Thymus (tissue), 11 donors: ENCODE results near the gene KRT23. TPM values are rescaled to one million over a fixed set of nuclear protein-coding genes. Genes with fewer than 3 reads are reported as not detected.

ENCODE experiments used
- DNase-seq, 9 donors: peaks; one replicate each; pipeline ENCODE4 v3.0.0-alpha.2; 2013; ENCODE audit warnings: low spot score in 9 of 9, low read depth in 6 of 9, missing footprints in 1 of 9
- H3K27ac ChIP-seq, 2 donors: one replicate each; pipeline ENCODE4 v1.5.1; 2013; ENCODE audit warnings: control low read depth in 1 of 2, low read depth in 1 of 2, low read length in 1 of 2, mild to moderate bottlenecking in 1 of 2, moderate library complexity in 1 of 2
- H3K27me3 ChIP-seq, 2 donors: one replicate each; pipeline ENCODE4 v1.5.1; 2013; ENCODE audit warnings: low read length in 1 of 2; ENCODE audit not compliant: control insufficient read depth in 2 of 2, insufficient read depth in 1 of 2
- H3K36me3 ChIP-seq, 2 donors: one replicate each; pipeline ENCODE4 v1.5.1; 2013; ENCODE audit warnings: low read length in 1 of 2, mild to moderate bottlenecking in 1 of 2, moderate library complexity in 1 of 2; ENCODE audit not compliant: control insufficient read depth in 2 of 2, insufficient read depth in 2 of 2
- H3K4me1 ChIP-seq, 2 donors: one replicate each; pipeline ENCODE4 v1.5.1; 2013; ENCODE audit warnings: low read length in 2 of 2; ENCODE audit not compliant: control insufficient read depth in 2 of 2, insufficient read depth in 2 of 2
- H3K4me3 ChIP-seq, 2 donors: one replicate each; pipeline ENCODE4 v1.5.1; 2013; ENCODE audit warnings: low read length in 2 of 2, control low read depth in 1 of 2, mild to moderate bottlenecking in 1 of 2
- H3K9me3 ChIP-seq, 2 donors: one replicate each; pipeline ENCODE4 v1.5.1; 2013; ENCODE audit warnings: low read length in 1 of 2, mild to moderate bottlenecking in 1 of 2; ENCODE audit not compliant: control insufficient read depth in 2 of 2, insufficient read depth in 1 of 2
- WGBS: extraction: QIAGEN DNeasy Blood & Tissue Kit; methylation state at CpG from one replicate; pipeline ENCODE4 v1.1.7; 2013; 5-methylcytosine and 5-hydroxymethylcytosine counted together
- polyA plus RNA-seq: library from polyadenylated mRNA; stranded (reverse); fragments of 200-250 nt; gene quantifications from one replicate; pipeline ENCODE4 v1.2.3, GENCODE V29; 2013
- total RNA-seq: library from RNA; stranded (reverse); fragments of 120-200 nt; gene quantifications from one replicate; pipeline ENCODE4 v1.2.4, GENCODE V29; 2013
- donor health status: healthy.

Gene KRT23
- total and polyA plus RNA-seq, 2 donors = 1.5 to 30.7 TPM

DNA sequence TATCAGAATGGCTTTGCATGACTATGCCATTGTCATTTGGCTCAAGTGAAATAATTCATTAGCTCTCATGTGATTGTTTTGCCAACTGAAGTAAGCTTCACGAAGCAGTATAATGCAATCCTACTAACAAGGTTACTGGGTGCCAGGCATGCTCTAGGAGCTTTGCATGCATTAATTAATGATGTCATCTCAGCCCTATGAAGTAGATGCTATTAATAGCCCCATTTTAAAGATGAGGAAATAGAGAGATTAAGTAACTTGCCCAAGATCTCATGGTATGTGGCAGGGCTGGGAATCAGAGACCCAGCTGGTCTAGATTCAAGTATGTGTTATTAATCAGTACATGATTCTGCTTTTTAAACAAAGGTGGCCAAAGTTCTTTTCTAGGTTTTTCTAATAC lies 15.2 kb upstream of the KRT23 start:
- Histone ChIP-seq H3K9me3 (no peaks in the 10 kb centered on the region), H3K27me3 (peaks cover 0 to 3% of the 10 kb centered on the region in 2 donors), H3K27ac (no peak overlapping the region), H3K36me3 (no peaks in the 10 kb centered on the region), H3K4me3 (no peak overlapping the region), H3K4me1 (no peaks in the 10 kb centered on the region)
- DNase-seq = no peak
- WGBS = 79% methylated on average over 1 of the region's 1 CpG

DNA sequence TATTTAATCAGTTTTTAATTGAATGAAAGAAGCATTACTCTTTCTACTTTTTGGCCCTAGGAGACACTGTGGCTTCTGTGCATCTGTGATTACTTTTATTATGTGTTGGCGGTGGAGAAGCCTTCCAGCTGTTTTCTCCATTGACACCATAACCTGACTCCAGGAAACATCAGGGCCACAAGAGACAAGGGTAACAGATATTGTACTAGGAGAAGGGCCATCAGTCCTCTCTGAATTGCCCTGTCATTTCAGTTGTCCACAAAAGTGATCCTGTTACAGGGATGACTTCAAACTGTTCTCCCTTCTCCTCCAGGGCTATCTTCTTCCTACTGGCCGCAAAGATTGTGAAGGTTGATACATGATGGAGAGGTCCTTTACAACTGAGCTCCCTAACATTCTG lies 14.7 kb upstream of the KRT23 start:
- Histone ChIP-seq H3K36me3 (no peaks in the 10 kb centered on the region), H3K9me3 (no peaks in the 10 kb centered on the region), H3K27ac (no peak overlapping the region), H3K4me3 (no peak overlapping the region), H3K4me1 (no peaks in the 10 kb centered on the region), H3K27me3 (peaks cover 0 to 3% of the 10 kb centered on the region in 2 donors)
- 98% methylated on average over 2 of the region's 2 CpGs for WGBS
- no peak for DNase-seq

DNA sequence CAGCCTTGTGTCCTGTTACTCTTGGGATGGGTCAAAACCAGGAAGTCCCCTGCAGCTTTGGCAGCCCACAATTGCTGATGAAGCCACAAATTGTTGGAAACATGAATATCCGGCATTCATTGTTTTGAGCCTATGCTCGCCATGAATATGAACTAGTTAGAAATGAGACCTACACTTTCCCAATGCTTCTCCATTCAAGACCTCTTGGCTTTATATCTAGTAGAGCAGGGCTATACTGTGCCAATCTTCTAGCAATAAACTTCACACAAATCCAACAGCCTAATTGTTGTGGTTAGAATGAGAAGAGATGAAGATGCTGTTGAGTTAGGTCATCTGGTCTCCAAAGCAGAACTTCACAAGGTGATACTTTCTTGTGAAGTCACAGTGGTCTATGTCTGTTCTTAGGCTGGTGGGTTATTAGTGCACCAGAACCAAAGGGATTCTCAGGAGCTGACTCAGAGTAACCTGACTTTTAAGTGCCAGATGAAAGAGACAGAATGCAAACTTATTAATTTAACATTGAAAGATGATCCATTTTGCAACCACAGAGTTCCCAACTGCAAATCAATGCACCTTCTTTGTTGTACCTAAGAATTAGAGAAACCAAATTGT lies 13.7 kb upstream of the KRT23 start:
- H3K4me1 ChIP-seq = no peaks in the 10 kb centered on the region
- H3K4me3 ChIP-seq = no peak overlapping the region
- no peak for DNase-seq
- no peaks in the 10 kb centered on the region for H3K9me3 ChIP-seq
- H3K27ac ChIP-seq = no peak overlapping the region
- WGBS = 97% methylated on average over 2 of the region's 2 CpGs
- peaks cover 0 to 5% of the 10 kb centered on the region in 2 donors for H3K27me3 ChIP-seq
- no peaks in the 10 kb centered on the region for H3K36me3 ChIP-seq

DNA sequence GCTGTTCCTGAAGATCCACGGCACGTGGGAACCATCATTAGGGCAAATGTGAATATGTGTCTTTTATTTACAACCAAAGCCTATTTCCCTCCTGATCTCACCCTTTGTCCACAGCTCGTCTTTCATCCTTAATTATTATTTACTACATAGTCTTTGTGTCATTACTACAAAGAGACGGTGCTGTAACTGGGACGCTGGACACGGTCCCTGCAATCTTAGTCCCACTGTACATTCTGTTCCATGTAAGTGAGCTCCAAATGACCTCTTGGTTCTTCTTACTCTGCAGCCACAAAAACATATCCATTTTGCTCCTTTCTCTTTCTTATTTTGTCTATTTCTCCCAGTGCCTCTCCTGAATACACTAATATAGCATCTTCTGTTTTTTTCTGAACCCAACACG lies 12.7 kb upstream of the KRT23 start:
- DNase-seq = no peak
- H3K4me3 ChIP-seq = no peak overlapping the region
- H3K27ac ChIP-seq = no peak overlapping the region
- H3K9me3 ChIP-seq = no peaks in the 10 kb centered on the region
- H3K36me3 ChIP-seq = no peaks in the 10 kb centered on the region
- 90% methylated on average over 7 of the region's 7 CpGs for WGBS
- H3K4me1 ChIP-seq = no peaks in the 10 kb centered on the region
- H3K27me3 ChIP-seq = peaks cover 0 to 5% of the 10 kb centered on the region in 2 donors

DNA sequence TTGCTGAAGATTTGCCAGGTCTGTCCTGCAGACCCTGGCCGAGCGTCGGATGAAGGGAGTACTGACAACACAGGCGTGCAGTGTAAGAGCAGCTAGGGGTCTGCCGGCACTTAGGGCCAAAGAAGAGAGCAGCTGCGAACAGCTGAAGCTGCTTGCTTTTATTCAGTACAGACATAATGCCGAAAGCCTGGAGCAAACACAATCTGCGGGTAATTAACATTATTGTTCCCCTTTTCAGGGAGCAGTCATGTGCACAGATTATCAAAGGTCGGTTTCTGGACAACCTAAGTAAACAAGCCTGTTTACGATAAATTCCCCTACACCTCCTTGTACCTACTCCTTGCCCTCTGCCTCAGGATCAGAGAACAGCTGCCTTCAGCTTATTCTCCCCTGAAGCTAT lies 12.0 kb upstream of the KRT23 start:
- DNase-seq = no peak
- WGBS = 58% methylated on average over 10 of the region's 10 CpGs

DNA sequence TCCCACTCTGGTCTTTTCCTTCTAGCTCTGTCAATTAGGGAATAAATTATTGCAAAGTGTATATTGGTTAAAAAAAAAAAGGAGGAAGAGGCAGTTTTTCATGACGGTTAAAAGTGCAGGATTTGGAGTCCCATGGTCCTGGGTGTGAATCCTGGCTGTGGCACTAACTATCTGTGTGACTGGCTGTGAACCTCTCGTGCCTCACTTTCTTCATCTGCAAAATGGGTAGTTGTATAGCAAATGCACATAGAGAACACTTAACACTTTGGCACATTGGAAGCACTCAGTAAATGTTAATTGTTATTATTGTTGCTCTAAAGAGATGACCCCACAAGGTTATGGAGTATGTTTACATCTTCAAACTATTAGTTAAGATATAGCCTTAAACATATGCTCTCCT lies 10.5 kb upstream of the KRT23 start:
- Histone ChIP-seq H3K27me3 (peaks cover 0 to 5% of the 10 kb centered on the region in 2 donors), H3K27ac (no peak overlapping the region), H3K4me1 (no peaks in the 10 kb centered on the region), H3K4me3 (no peak overlapping the region), H3K9me3 (no peaks in the 10 kb centered on the region), H3K36me3 (no peaks in the 10 kb centered on the region)
- no peak for DNase-seq
- WGBS = 83% methylated on average over 2 of the region's 2 CpGs

More for the DNA sequence above, 12.0 kb upstream of the KRT23 start:
- H3K27ac ChIP-seq = no peak overlapping the region
- H3K4me3 ChIP-seq = no peak overlapping the region
- no peaks in the 10 kb centered on the region for H3K9me3 ChIP-seq
- no peaks in the 10 kb centered on the region for H3K36me3 ChIP-seq
- peaks cover 0 to 5% of the 10 kb centered on the region in 2 donors for H3K27me3 ChIP-seq
- no peaks in the 10 kb centered on the region for H3K4me1 ChIP-seq

DNA sequence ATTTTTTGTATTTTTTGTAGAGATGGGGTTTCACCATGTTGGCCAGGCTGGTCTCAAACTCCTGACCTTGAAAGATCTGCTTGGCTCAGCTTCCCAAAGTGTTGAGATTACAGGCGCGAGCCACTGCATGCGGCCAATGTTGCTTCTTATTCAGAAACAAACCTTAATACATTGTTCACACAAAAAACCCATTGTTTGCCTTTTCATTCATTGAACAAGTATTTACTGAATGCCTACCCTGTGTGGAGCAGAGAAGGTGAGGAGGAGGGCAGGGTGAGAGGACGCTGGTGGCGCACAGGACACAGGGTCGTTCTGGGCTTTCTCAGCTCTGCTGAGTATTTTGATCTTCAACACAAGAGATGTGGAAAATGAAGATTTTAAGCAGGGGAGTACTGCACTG lies 8.0 kb upstream of the KRT23 start:
- H3K9me3 ChIP-seq = no peaks in the 10 kb centered on the region
- H3K27me3 ChIP-seq = peaks cover 0 to 5% of the 10 kb centered on the region in 2 donors
- no peak overlapping the region for H3K27ac ChIP-seq
- H3K4me3 ChIP-seq = no peak overlapping the region
- 96% methylated on average over 6 of the region's 6 CpGs for WGBS
- no peaks in the 10 kb centered on the region for H3K4me1 ChIP-seq
- H3K36me3 ChIP-seq = no peaks in the 10 kb centered on the region
- no peak for DNase-seq

DNA sequence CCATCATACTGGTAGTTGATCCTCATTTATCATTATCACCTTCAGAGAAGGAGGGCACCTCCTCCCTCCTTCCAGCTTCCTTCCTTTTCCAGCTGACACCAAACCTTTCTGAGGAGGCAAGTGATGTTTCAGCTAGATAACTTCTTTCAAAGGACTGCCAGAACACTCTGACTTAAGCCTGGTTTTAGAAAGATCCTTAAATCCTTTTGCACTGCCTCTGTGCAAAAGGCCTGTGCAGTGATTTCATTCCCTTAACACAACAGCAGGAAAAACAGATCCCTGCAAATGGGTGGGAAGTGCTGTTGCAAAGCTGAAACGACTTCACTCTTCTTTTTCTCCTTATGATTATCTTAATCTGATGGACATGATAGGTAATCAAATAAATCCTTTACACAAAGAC lies 7.1 kb upstream of the KRT23 start:
- no peaks in the 10 kb centered on the region for H3K4me1 ChIP-seq
- H3K9me3 ChIP-seq = no peaks in the 10 kb centered on the region
- no peaks in the 10 kb centered on the region for H3K36me3 ChIP-seq
- 67% methylated on average over 1 of the region's 1 CpG for WGBS
- no peak overlapping the region for H3K4me3 ChIP-seq
- no peak overlapping the region for H3K27ac ChIP-seq
- H3K27me3 ChIP-seq = peaks cover 0 to 5% of the 10 kb centered on the region in 2 donors
- DNase-seq = no peak

DNA sequence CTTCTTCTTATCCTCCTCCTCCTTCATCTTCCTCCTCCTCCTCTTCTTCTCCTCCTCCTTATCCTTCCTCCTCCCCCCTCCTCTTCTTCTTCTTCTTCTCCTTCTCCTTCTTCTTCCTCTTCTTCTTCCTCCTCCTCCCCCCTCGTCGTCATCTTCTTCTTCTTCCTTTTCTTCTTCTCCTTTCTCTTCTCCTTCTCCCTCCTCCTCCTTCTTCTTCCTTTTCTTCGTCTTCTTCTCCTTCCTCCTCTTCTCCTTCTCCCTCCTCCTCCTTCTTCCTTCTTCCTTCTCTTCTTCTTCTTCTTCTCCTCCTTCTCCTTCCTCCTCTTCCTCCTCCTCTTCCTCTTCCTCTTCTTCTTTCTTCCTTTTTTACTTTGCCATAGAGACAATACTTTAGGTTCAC lies 5.1 kb upstream of the KRT23 start:
- 76% methylated on average over 3 of the region's 3 CpGs for WGBS
- no peaks in the 10 kb centered on the region for H3K4me1 ChIP-seq
- H3K36me3 ChIP-seq = no peaks in the 10 kb centered on the region
- no peaks in the 10 kb centered on the region for H3K9me3 ChIP-seq
- no peak for DNase-seq
- H3K4me3 ChIP-seq = no peak overlapping the region
- no peak overlapping the region for H3K27ac ChIP-seq
- H3K27me3 ChIP-seq = peaks cover 0 to 2% of the 10 kb centered on the region in 2 donors
